Transverse colon (tissue), 4 donors: ENCODE measurements around the gene PTPRZ1.

Source experiments
- CTCF ChIP-seq, 5 experiments: fragments of 200-600 bp in 3 of 5; fragments of 450-650 bp in 2 of 5; sonication (generic) in 3 of 5; IDR thresholded peaks; 1 replicate in 2 of 5; 2 replicates in 3 of 5; pipeline ENCODE4 v1.5.1; 2016 to 2017; ENCODE audit warnings: antibody characterized with exemption in 5 of 5, inconsistent platforms in 3 of 5, mild to moderate bottlenecking in 2 of 5, moderate library complexity in 1 of 5
- EP300 ChIP-seq: sonication (generic); formaldehyde crosslinking; IDR thresholded peaks from one replicate; pipeline ENCODE4 v1.6.1; 2017; ENCODE audit warnings: antibody characterized with exemption, low read depth
- POLR2A ChIP-seq: fragments of 450-650 bp; IDR thresholded peaks from one replicate; pipeline ENCODE4 v1.6.1; 2016; ENCODE audit warnings: antibody characterized with exemption, mild to moderate bottlenecking, moderate library complexity
- POLR2AphosphoS5 ChIP-seq, 3 donors: sonication (generic); formaldehyde crosslinking; IDR thresholded peaks; one replicate each; pipeline ENCODE4 v1.6.1; 2016; ENCODE audit warnings: antibody characterized with exemption in 3 of 3

- TF ChIP-seq POLR2A: no peak
- TF ChIP-seq CTCF (IDR thresholded peaks at IDR 0.05): no peak
- TF ChIP-seq EP300: no peak
- no peak for TF ChIP-seq POLR2AphosphoS5 (IDR thresholded peaks at IDR 0.05)
Observed at GRCh38 chr7:122038134-122038533, 165.2 kb downstream of the PTPRZ1 start.
